HS-5 (cell line): ENCODE data around the gene DTX3L.

Experiments
- DNase-seq: peaks from one replicate; pipeline ENCODE4 v3.0.0-alpha.2; 2012; ENCODE audit warnings: low read depth

Gene DTX3L

GRCh38 chr3:122606330-122606729 lies 42.2 kb downstream of the DTX3L start:
- no peak for DNase-seq

- DNase-seq, result no peak
These were observed 44.8 kb downstream of the DTX3L start for GRCh38 chr3:122608916-122609315.

GRCh38 chr3:122609798-122610559 lies 45.8 kb downstream of the DTX3L start:
- peak; percentile 71 for DNase-seq

- no peak for DNase-seq
These were observed 48.6 kb downstream of the DTX3L start for GRCh38 chr3:122612696-122613095.

- DNase-seq, result no peak
These were observed 51.2 kb downstream of the DTX3L start for GRCh38 chr3:122615303-122615702.

- no peak for DNase-seq
These were observed 54.5 kb downstream of the DTX3L start for GRCh38 chr3:122618614-122619013.

- no peak for DNase-seq
These were observed 54.9 kb downstream of the DTX3L start for GRCh38 chr3:122619040-122619439.

GRCh38 chr3:122620399-122620798 lies 56.3 kb downstream of the DTX3L start:
- no peak for DNase-seq

GRCh38 chr3:122621112-122621511 lies 57.0 kb downstream of the DTX3L start:
- no peak for DNase-seq

- DNase-seq, result no peak
These were observed 59.1 kb downstream of the DTX3L start for GRCh38 chr3:122623031-122623829.
